Fibroblast of lung (primary cell): Measurements from ENCODE around the gene MGAT4A. TPM values are rescaled to one million over a fixed set of nuclear protein-coding genes. Genes with fewer than 3 reads are reported as not detected.

ENCODE experiments used
- DNase-seq, 2 donors: peaks; one replicate each; pipeline versions ENCODE4 v3.0.0 to v3.0.0-alpha.2; 2010; ENCODE audit warnings: low read depth in 2 of 2
- H2AFZ ChIP-seq: 2 replicates; pipeline ENCODE4 v1.5.1; 2012; ENCODE audit warnings: low read length, control low read depth, inconsistent platforms
- H3K27ac ChIP-seq: 2 replicates; pipeline ENCODE4 v1.5.1; 2011; ENCODE audit warnings: low read length, control low read depth; ENCODE audit not compliant: insufficient read depth
- H3K27me3 ChIP-seq: 2 replicates; pipeline ENCODE4 v1.5.1; 2011; ENCODE audit warnings: mild to moderate bottlenecking, low read length; ENCODE audit not compliant: control insufficient read depth, insufficient read depth
- H3K36me3 ChIP-seq: 2 replicates; pipeline ENCODE4 v1.5.1; 2011; ENCODE audit warnings: low read length; ENCODE audit not compliant: control insufficient read depth, insufficient read depth
- H3K4me1 ChIP-seq: 2 replicates; pipeline ENCODE4 v1.5.1; 2011; ENCODE audit warnings: low read length; ENCODE audit not compliant: control insufficient read depth, insufficient read depth; ENCODE audit errors: extremely low read depth
- H3K4me2 ChIP-seq: 2 replicates; pipeline ENCODE4 v1.5.1; 2011; ENCODE audit warnings: low read length, control low read depth; ENCODE audit not compliant: insufficient read depth; ENCODE audit errors: extremely low read depth
- H3K4me3 ChIP-seq, 4 experiments: fragments of 200-600 bp in 1 of 4; sonication (generic) in 1 of 4; replicated peaks in 1 of 4; 2 replicates each; pipeline ENCODE4 v1.5.1; 2011 to 2016; ENCODE audit warnings: low read length in 4 of 4, low read depth in 3 of 4, mild to moderate bottlenecking in 3 of 4, control low read depth in 2 of 4, inconsistent platforms in 1 of 4, mixed read lengths in 1 of 4; ENCODE audit not compliant: insufficient read depth in 1 of 4; ENCODE audit errors: control extremely low read depth in 1 of 4
- H3K79me2 ChIP-seq: 2 replicates; pipeline ENCODE4 v1.5.1; 2012; ENCODE audit warnings: mild to moderate bottlenecking, low read length, inconsistent platforms; ENCODE audit not compliant: control insufficient read depth, insufficient read depth
- H3K9ac ChIP-seq: 2 replicates; pipeline ENCODE4 v1.5.1; 2011; ENCODE audit warnings: mild to moderate bottlenecking, low read length, control low read depth; ENCODE audit not compliant: insufficient read depth
- H3K9me3 ChIP-seq: 2 replicates; pipeline ENCODE4 v1.5.1; 2012; ENCODE audit warnings: low read depth, low read length; ENCODE audit not compliant: control insufficient read depth, insufficient read depth
- H4K20me1 ChIP-seq: 2 replicates; pipeline ENCODE4 v1.5.1; 2011; ENCODE audit warnings: low read length; ENCODE audit not compliant: control insufficient read depth, insufficient read depth; ENCODE audit errors: extremely low read depth
- EZH2 ChIP-seq: IDR thresholded peaks from 2 replicates; pipeline ENCODE4 v1.5.1; 2012; ENCODE audit warnings: low read length, control low read depth, mild to moderate bottlenecking; ENCODE audit errors: missing control alignments
- polyA plus RNA-seq, 2 donors: library from polyadenylated mRNA; depleted of rRNA in 1 of 2; stranded (reverse) in 1 of 2; unstranded in 1 of 2; fragments of >200 nt; gene quantifications; 2 replicates each; pipeline ENCODE4 v1.2.1, GENCODE V29; 2011 to 2012; ENCODE audit warnings: missing spikeins in 1 of 2
- total RNA-seq: library from RNA; depleted of rRNA; stranded (reverse); fragments of >200 nt; gene quantifications from 2 replicates; pipeline ENCODE4 v1.2.1, GENCODE V29; 2014
- TF ChIP-seq, protein P1 (sequence below), 2 donors: IDR thresholded peaks in 1 of 2; conservative IDR thresholded peaks in 1 of 2; 1 replicate in 1 of 2; 2 replicates in 1 of 2; pipeline ENCODE4 v1.5.1; 2011 to 2012; ENCODE audit warnings: low read length in 2 of 2, control low read depth in 1 of 2, inconsistent platforms in 1 of 2, low read depth in 1 of 2, mild to moderate bottlenecking in 1 of 2

MGAT4A gene
- total and polyA plus RNA-seq, 2 donors (not counting 1 experiment from before 2014, with no cell fraction given), result 0.10 to 0.17 TPM

GRCh38 chr2:98683728-98684127, 47.2 kb downstream of the MGAT4A start:
- Histone ChIP-seq H3K36me3 (no peaks in the 10 kb centered on the region), H3K9me3 (no peaks in the 10 kb centered on the region), H3K4me2 (no peak overlapping the region), H2AFZ (no peak overlapping the region), H3K27ac (no peak overlapping the region), H4K20me1 (no peaks in the 10 kb centered on the region), H3K4me3 (no peak overlapping the region), H3K4me1 (no peaks in the 10 kb centered on the region), H3K79me2 (no peaks in the 10 kb centered on the region), H3K27me3 (no peaks in the 10 kb centered on the region), H3K9ac (no peak overlapping the region)
- DNase-seq, result no peak
- TF ChIP-seq, protein P1, sequence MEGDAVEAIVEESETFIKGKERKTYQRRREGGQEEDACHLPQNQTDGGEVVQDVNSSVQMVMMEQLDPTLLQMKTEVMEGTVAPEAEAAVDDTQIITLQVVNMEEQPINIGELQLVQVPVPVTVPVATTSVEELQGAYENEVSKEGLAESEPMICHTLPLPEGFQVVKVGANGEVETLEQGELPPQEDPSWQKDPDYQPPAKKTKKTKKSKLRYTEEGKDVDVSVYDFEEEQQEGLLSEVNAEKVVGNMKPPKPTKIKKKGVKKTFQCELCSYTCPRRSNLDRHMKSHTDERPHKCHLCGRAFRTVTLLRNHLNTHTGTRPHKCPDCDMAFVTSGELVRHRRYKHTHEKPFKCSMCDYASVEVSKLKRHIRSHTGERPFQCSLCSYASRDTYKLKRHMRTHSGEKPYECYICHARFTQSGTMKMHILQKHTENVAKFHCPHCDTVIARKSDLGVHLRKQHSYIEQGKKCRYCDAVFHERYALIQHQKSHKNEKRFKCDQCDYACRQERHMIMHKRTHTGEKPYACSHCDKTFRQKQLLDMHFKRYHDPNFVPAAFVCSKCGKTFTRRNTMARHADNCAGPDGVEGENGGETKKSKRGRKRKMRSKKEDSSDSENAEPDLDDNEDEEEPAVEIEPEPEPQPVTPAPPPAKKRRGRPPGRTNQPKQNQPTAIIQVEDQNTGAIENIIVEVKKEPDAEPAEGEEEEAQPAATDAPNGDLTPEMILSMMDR (conservative IDR thresholded peaks at IDR 0.05 in 1 of 2, IDR thresholded peaks at IDR 0.05 in 1 of 2; ENCODE audit: low read depth in 1 of 2, low read length in 2 of 2), result no peak
- TF ChIP-seq EZH2, result no peak

- H3K9ac ChIP-seq, result no peak overlapping the region
- H3K27ac ChIP-seq, result no peak overlapping the region
- H3K27me3 ChIP-seq, result no peaks in the 10 kb centered on the region
- no peaks in the 10 kb centered on the region for H3K36me3 ChIP-seq
- H4K20me1 ChIP-seq, result no peaks in the 10 kb centered on the region
- TF ChIP-seq, protein P1 (conservative IDR thresholded peaks at IDR 0.05 in 1 of 2, IDR thresholded peaks at IDR 0.05 in 1 of 2; ENCODE audit: low read depth in 1 of 2, low read length in 2 of 2), result no peak
- no peak for TF ChIP-seq EZH2
- H3K4me3 ChIP-seq, result no peak overlapping the region
- H3K79me2 ChIP-seq, result no peaks in the 10 kb centered on the region
- H3K4me1 ChIP-seq, result no peaks in the 10 kb centered on the region
- no peak overlapping the region for H3K4me2 ChIP-seq
- H2AFZ ChIP-seq, result no peak overlapping the region
- H3K9me3 ChIP-seq, result no peaks in the 10 kb centered on the region
- no peak for DNase-seq
Observed at GRCh38 chr2:98676742-98677141, 54.2 kb downstream of the MGAT4A start.

- no peak overlapping the region for H2AFZ ChIP-seq
- H3K9me3 ChIP-seq, result no peaks in the 10 kb centered on the region
- no peak for DNase-seq
- no peak overlapping the region for H3K27ac ChIP-seq
- no peaks in the 10 kb centered on the region for H4K20me1 ChIP-seq
- H3K79me2 ChIP-seq, result no peaks in the 10 kb centered on the region
- H3K27me3 ChIP-seq, result no peaks in the 10 kb centered on the region
- no peak overlapping the region for H3K4me2 ChIP-seq
- no peak overlapping the region for H3K4me3 ChIP-seq
- no peaks in the 10 kb centered on the region for H3K36me3 ChIP-seq
- no peaks in the 10 kb centered on the region for H3K4me1 ChIP-seq
- H3K9ac ChIP-seq, result no peak overlapping the region
- TF ChIP-seq, protein P1 (conservative IDR thresholded peaks at IDR 0.05 in 1 of 2, IDR thresholded peaks at IDR 0.05 in 1 of 2; ENCODE audit: low read depth in 1 of 2, low read length in 2 of 2), result no peak
- no peak for TF ChIP-seq EZH2
Observed at GRCh38 chr2:98674233-98674964, 56.5 kb downstream of the MGAT4A start.
